Activated naive CD4-positive, alpha-beta T cell treated with anti-CD3 and anti-CD28 coated beads, Interleukin-2, amount 50 U/mL, for 72 hours (primary cell): ENCODE measurements around the gene ARHGEF3. TPM values are rescaled to one million over a fixed set of nuclear protein-coding genes. Genes with fewer than 3 reads are reported as not detected.
"Not testable (repeated sequence)": the region's sequence is repeated elsewhere in the genome, so short reads cannot be mapped to it uniquely, and the experiment has no call there.

Experiments used
- ATAC-seq, 2 donors: fragments of 150-1000 bp; cut with Tn5 transposase; 2 replicates each; pipeline ENCODE4 v1.10.0; 2021; ENCODE audit warnings: mild to moderate bottlenecking in 2 of 2, moderate library complexity in 2 of 2
- DNase-seq, 2 donors: peaks; one replicate each; pipeline ENCODE4 v3.0.0; 2021 to 2022; ENCODE audit warnings: low spot score in 2 of 2
- H3K27ac Mint-ChIP-seq, 2 donors: one replicate each; pipeline ENCODE4 v1.8.0; 2022; ENCODE audit warnings: mild to moderate bottlenecking in 2 of 2, mixed read lengths in 2 of 2
- H3K36me3 Mint-ChIP-seq, 2 donors: one replicate each; pipeline ENCODE4 v1.8.0; 2022; ENCODE audit warnings: mixed read lengths in 2 of 2
- H3K9me3 Mint-ChIP-seq, 2 donors: one replicate each; pipeline ENCODE4 v1.8.0; 2022; ENCODE audit warnings: mixed read lengths in 2 of 2
- total RNA-seq, 2 donors: library from RNA; stranded (reverse); gene quantifications; one replicate each; pipeline ENCODE4 v1.2.3, GENCODE V29; 2022

The ARHGEF3 gene
- total RNA-seq, 2 donors from 2014 or later, result 35.7 to 54.0 TPM

DNA sequence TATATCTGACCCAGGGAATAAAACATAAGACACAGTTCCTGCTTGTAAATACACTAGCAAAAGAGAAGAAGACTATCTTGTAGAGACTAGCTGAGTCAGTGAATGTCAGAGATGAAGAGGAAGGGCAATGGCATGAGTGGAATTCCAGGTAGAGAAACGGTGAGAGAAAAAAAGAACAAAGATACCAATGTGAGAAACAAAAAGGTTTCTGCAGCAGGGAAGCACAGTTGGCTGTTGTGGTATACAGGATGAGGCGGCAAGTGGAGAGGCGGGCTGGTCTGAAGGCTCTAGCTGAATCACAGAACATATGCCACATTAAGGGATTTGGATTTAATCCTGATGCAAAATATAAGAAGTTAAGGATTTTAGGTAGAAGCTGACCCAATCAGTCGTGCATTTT, 101.6 kb downstream of the ARHGEF3 start:
- DNase-seq, result no peak
- H3K36me3 Mint-ChIP-seq, result no peaks in the 10 kb centered on the region

DNA sequence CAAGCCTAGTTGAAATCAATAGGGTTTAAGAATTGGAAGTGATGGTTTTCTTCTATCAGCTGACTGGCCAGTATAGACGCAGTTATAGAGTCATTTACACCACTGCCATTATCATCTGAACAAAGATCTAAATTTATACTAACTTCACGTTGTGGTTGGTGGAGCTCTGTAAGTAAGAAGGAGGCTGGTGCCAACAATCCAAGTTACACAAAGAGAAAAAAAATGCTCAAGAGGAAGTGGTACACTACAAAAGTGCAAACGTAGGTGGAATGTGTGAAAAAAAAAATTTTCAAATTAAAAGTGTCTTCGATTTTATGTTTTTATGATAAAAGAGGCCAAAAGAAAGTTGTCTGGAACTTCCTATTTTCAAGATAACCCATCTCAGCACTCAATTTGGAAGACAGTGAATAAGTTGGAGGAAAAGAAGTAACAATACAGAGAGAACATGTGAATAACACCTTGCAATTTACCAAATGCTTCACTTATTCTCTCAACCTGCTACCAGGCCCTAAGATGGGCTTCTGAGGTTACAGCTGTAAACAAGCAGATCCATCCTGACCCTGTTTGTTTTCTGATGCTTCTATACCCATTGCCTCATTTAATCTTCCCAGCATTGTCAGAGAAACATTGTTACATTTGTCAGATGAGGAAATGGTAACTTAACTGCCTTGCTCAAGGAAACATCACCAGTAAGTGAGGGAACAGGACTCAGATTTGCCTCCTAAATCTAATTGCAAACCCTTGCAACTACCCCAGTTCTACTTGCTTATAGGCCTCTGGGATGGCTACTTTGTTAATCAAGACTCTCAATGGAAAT, 106.7 kb downstream of the ARHGEF3 start:
- Mint-ChIP-seq H3K9me3 (no peaks in the 10 kb centered on the region), H3K27ac (peak overlapping the region in 1 of 2 donors; percentile 66), H3K36me3 (no peaks in the 10 kb centered on the region)
- ATAC-seq (peak in 1 of 2 donors; percentile 44), DNase-seq (no peak)

More for the DNA sequence above, 101.6 kb downstream of the ARHGEF3 start:
- no peak for ATAC-seq
- no peaks in the 10 kb centered on the region for H3K9me3 Mint-ChIP-seq
- H3K27ac Mint-ChIP-seq, result no peak overlapping the region

DNA sequence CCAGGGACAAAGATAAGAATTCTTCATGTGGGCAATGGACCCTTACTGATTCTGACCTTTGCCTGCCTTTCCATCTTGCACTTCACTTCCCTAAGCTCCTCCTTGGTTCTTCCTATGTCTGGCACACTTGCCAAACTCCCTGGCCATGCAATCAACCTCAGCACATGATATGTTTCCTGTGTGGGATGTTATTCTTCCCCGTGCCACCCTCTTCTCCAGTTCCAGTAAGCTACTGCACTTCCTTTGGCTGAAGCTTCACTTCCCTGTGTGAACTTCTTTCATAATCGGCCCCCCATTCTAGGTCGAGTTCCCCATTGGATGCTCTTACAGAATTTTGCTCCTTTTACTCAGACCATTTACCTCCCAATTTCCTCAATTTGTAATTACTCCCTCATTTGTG, 108.0 kb downstream of the ARHGEF3 start:
- DNase-seq, result no peak
- Mint-ChIP-seq H3K27ac (no peak overlapping the region), H3K36me3 (no peaks in the 10 kb centered on the region), H3K9me3 (no peaks in the 10 kb centered on the region)
- ATAC-seq, result no peak

DNA sequence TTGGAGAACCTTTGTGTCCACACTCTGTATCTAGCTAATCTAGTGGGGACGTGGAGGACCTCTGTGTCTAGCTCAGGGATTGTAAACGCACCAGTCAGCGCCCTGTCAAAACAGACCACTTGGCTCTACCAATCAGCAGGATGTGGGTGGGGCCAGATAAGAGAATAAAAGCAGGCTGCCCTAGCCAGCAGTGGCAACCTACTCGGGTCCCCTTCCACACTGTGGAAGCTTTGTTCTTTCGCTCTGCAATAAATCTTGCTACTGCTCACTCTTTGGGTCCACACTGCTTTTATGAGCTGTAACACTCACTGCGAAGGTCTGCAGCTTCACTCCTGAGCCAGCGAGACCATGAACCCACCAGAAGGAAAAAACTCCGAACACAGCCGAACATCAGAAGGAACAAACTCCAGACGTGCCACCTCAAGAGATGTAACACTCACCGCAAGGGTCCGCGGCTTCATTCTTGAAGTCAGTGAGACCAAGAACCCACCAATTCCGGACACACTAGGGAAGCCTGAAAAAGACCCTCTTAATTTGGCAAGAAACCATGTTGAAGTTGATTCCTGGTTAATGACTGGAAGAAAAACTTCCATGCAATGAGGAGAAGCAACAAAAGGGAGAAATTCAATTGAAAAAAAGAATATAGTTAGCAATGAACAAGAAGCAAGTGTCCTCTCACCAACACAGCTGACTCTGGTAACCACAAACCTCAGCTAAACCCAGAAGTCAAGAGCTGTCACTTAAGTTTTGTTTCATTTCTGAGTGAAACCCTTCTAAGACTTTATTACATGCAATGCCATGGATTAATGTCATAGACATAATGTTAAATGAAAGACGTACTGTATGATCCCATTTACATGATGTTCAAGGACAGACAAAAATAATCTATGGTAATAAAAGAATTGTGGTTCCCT, 109.0 kb downstream of the ARHGEF3 start:
- not testable (repeated sequence) for H3K9me3 Mint-ChIP-seq, DNase-seq, H3K36me3 Mint-ChIP-seq
- peak overlapping the region; percentile 77 to 78 for H3K27ac Mint-ChIP-seq
- ATAC-seq, result peak; percentile 87 to 95

DNA sequence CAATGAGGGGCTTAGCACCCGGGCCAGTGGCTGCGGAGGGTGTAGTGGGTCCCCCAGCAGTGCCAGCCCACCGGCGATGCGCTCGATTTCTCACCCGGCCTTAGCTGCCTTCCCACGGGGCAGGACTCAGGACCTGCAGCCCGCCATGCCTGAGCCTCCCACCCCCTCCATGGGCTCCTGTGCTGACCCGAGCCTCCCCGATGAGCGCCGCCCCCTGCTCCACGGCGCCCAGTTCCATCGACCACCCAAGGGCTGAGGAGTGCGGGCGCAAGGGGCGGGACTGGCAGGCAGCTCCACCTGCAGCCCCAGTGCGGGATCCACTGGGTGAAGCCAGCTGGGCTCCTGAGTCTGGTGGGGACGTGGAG, 109.8 kb downstream of the ARHGEF3 start:
- not testable (repeated sequence) for H3K36me3 Mint-ChIP-seq, ATAC-seq, H3K9me3 Mint-ChIP-seq, DNase-seq, H3K27ac Mint-ChIP-seq

DNA sequence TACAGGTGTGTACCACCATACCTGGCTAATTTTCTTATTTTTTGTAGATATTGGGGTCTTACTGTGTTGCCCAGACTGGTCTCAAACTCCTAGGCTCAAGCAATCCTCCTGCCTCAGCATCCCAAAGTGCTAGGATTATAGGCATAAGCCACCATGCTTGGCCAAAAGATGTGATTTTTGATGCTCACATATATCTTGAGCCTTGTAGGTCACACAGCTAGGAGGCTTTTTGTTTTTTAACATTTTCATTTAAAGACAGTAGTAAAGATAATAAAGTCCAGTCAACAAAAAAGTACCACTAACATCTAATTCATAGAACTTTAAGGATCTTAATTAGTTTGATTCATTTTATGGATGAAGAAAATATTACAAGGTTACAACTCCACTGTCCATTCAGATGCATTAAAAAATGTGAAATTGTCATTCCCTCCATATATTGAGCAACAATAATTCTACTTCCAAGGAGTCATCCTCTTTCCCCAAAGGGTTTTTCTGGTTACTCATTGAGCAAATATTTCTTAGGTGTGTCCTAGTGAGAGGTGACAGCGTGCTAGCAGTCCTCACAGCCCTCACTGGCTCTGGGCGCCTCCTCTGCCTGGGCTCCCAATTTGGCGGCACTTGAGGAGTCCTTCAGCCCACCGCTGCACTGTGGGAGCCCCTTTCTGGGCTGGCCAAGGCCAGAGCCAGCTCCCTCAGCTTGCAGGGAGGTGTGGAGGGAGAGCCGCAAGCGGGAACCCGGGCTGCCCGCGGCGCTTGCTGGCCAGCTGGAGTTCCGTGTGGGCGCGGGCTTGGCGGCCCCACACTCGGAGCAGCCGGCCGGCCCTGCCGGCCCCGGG, 110.4 kb downstream of the ARHGEF3 start:
- no peaks in the 10 kb centered on the region for H3K9me3 Mint-ChIP-seq
- no peak overlapping the region for H3K27ac Mint-ChIP-seq
- DNase-seq, result no peak
- no peaks in the 10 kb centered on the region for H3K36me3 Mint-ChIP-seq
- no peak for ATAC-seq

DNA sequence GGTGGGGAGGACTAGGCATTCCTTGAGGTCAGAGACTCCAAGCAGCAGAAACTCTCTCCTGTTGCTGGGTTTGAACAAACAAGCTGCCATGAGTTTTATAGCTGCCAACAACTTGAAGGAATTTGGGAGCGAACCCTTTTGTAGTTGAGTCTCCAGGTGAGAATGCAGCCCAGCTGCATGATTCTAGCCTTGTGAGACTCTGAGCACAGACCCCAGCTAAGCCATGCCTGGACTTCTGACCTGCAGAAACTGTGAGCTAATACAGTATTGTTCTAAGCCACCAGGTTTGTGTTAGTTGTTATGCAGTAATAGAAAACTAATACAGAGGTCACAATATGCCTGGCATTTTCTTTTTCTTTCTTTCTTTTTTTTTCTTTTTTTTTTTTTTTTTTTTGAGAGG, 112.4 kb downstream of the ARHGEF3 start:
- Mint-ChIP-seq H3K27ac (no peak overlapping the region), H3K9me3 (peaks cover 0 to under 1% of the 10 kb centered on the region in 2 donors), H3K36me3 (peaks cover 0 to 3% of the 10 kb centered on the region in 2 donors)
- ATAC-seq (no peak), DNase-seq (no peak)

DNA sequence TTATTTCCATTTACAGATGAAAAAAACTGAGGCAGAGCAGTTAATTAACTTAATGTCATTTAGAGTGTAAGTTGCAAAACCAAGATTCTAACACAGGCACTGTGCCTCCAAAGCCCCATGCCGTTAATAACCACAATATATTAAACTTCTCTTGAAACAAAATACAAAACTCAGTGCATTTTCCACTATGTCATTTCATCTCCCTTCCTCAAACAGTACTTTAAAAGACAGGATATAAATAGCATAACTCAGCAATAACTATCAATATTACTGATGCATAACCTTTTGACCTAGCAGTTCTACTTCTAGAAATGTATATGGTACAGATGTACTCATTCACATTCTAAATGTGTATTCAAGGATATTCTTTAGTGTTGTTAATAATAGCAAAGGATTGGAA, 113.6 kb downstream of the ARHGEF3 start:
- no peak overlapping the region for H3K27ac Mint-ChIP-seq
- H3K36me3 Mint-ChIP-seq, result peaks cover 0 to 13% of the 10 kb centered on the region in 2 donors
- ATAC-seq, result no peak

DNA sequence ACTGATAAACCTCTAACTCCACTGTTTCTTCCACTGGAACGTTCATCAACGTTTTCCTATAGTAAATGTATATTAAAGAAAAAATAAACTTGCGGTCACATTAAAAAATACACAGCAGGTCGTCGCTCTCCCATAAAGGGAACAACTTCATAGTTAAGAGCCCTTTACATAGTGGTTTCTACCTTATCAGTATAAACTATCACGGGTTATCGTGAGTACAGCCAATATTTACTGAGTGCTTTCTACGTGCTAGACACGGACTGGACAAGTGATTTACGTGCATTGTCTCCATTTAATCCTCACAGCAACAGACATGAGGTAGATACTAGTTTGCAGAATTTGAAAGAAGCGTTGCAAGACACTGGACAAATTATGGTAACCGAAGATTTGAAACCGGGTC, 117.7 kb downstream of the ARHGEF3 start:
- ATAC-seq, result no peak
- DNase-seq, result no peak
- Mint-ChIP-seq H3K36me3 (peaks cover 22 to 43% of the 10 kb centered on the region in 2 donors), H3K27ac (peak overlapping the region in 1 of 2 donors; percentile 96), H3K9me3 (peaks cover 5 to 10% of the 10 kb centered on the region in 2 donors)

More for the DNA sequence above, 113.6 kb downstream of the ARHGEF3 start:
- peaks cover 5 to 6% of the 10 kb centered on the region in 2 donors for H3K9me3 Mint-ChIP-seq
- DNase-seq, result no peak

DNA sequence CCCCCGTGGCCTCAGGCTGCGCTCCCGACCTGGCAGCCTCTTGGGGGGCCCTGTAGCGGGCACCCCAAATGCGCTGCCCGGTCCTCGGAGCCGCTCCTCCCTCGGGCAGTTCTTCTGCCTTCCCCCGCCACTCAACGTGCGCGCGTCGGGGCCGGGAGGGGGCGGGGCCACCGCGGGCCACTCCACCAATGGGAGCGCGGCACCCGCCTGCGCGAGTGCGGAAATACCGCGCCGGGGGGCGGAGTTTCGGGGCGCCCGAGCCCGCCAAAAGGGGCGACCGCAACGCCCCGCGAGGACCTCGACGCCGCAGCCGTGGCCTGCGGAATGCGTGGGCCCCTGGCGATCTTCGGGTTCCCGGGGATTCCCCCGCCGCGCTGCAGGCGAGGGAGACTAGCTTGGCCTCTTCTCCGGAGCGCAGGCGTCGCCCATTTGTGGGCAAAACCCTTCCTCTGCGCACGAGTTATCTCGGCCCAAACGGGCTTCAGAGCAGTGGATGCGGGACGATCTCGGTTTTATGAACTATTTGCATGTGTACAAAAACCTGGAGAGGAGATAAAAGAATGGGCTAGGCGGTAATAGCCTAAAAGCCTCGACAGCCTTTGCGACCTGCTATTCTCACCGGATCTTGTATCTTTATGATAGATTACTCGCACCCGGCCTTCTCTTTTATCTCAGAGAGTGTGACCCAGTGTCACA, 118.5 kb downstream of the ARHGEF3 start, which contains the start of gene TASOR:
TASOR (minus strand) TSS at position 144 of the 696 bp plus-strand sequence. CDS start 259 bp downstream, outside the sequence.
- peak; percentile 86 to 89 for DNase-seq
- H3K36me3 Mint-ChIP-seq, result peaks cover 27 to 51% of the 10 kb centered on the region in 2 donors
- peak within 1 kb of the TSS; percentile 90 to 96 for H3K27ac Mint-ChIP-seq
- H3K9me3 Mint-ChIP-seq, result peaks cover 5 to 10% of the 10 kb centered on the region in 2 donors
- peak; percentile 86 to 87 for ATAC-seq

DNA sequence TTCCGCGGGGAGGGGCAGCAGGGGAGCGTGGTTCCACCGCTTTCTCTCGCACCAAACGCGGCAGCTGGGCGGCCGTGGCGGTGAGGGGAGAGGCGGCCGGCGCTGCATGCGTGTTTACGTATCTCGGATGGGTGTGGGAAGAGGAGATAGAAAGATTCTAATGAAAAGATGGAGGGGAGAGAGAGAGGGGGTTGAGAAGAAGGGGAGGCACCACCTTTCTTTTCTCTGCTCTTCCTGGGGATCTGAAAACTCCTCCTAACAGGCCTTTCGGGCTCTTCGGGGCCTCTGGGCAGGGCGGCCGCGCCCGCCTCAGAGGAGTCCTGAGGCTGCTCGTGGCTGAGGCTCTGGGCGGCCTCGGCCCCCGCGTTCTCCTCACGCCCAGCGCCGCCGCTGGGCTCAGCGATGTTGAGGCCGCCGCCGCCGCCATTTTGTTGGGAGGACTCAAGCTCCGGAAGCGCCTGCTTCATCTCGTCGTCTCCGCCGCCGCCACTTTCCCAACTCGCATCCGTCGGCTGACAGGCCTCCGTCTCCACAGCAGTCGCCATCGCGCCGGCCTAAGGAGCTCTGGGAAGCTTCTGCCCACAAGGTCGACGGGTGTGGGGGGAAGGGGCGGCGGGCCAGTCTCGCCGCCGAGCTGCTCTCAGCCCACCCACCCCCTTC, 119.2 kb downstream of the ARHGEF3 start:
- H3K36me3 Mint-ChIP-seq, result peaks cover 30 to 58% of the 10 kb centered on the region in 2 donors
- ATAC-seq (peak; percentile 79 to 80), DNase-seq (peak; percentile 77 to 80)
- H3K9me3 Mint-ChIP-seq, result peaks cover 5 to 13% of the 10 kb centered on the region in 2 donors
- H3K27ac Mint-ChIP-seq, result peak overlapping the region; percentile 90 to 96

DNA sequence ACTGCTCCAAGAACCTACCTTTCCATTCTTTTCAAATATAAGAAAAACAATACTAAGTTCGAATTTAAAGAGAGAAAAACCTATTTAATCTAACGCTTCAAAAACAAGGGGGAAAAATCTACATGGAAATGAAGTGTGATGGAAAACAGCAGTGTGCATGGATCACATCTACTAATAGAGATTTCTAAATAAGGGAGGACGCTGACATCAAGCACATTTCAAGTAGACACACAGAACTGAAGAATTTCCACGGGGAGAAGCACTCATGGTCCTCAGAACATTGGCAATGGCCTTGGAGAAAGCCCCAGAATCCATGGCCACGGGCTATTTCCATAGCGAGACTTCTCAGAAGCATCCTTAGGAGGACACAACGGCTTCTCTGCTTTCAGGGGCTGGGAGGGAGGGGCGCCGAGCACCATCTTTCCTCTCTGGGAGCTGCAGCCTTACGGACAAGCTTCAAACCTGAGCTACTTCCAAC, 119.7 kb downstream of the ARHGEF3 start:
- peaks cover 5 to 15% of the 10 kb centered on the region in 2 donors for H3K9me3 Mint-ChIP-seq
- H3K36me3 Mint-ChIP-seq, result peaks cover 32 to 63% of the 10 kb centered on the region in 2 donors
- H3K27ac Mint-ChIP-seq, result peak overlapping the region; percentile 90 to 96
- DNase-seq (no peak), ATAC-seq (no peak)

DNA sequence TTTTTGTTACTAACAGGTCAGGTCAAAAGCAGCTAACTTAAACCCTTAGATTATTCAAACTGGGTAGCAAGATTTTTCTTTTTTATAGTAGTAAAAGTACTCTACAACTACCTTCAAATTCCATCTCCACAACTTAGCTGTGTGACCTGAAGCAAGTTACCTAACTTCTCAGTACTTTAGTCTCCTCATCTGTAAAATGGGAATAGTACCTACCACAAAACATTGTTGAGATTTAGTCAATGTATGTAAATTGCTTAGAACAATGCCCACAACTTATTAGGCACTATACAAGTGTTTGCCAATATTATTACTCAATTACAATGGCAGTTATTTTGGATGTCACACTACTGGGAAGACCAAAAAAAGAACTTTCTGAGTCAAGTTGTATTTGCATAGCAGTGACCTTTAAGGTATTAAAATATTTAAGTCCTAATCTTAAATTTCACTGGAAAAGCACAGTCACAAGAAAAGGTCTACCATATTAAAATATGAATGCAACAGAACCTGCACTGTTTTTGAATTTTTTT, 121.6 kb downstream of the ARHGEF3 start:
- peaks cover 5 to 15% of the 10 kb centered on the region in 2 donors for H3K9me3 Mint-ChIP-seq
- H3K27ac Mint-ChIP-seq, result no peak overlapping the region
- DNase-seq, result no peak
- H3K36me3 Mint-ChIP-seq, result peaks cover 32 to 78% of the 10 kb centered on the region in 2 donors
- ATAC-seq, result no peak
